Measurements from ENCODE around the gene GJB3.

- no peak for TF ChIP-seq CTCF (IDR thresholded peaks at IDR 0.05; ENCODE audit: low read depth, low read length)
- no peak for TF ChIP-seq EZH2phosphoT487 (IDR thresholded peaks at IDR 0.05; ENCODE audit: low read depth)
Measured at GRCh38 chr1:34827341-34827941, 46.4 kb downstream of the GJB3 start.
